ENCODE measurements around the gene CCDC85A.

CCDC85A gene

GRCh38 chr2:56170504-56170903 lies 13.3 kb upstream of the CCDC85A start:
- Histone ChIP-seq H3K4me3 (ENCODE audit: low read length) (no peak overlapping the region), H3K27ac (ENCODE audit: low read length) (no peak overlapping the region), H3K36me3 (ENCODE audit: control insufficient read depth, insufficient read depth, low read length) (no peaks in the 10 kb centered on the region), H3K4me1 (ENCODE audit: control insufficient read depth, insufficient read depth, low read length) (no peaks in the 10 kb centered on the region), H3K9me3 (ENCODE audit: control insufficient read depth, insufficient read depth, low read length) (no peaks in the 10 kb centered on the region), H3K27me3 (ENCODE audit: control insufficient read depth, insufficient read depth, low read length) (no peaks in the 10 kb centered on the region)
- WGBS (ENCODE audit: insufficient coverage, insufficient read length), result no CpG with 5 or more reads among the region's 5 CpGs
- no peak for DNase-seq (ENCODE audit: low read depth, low spot score)

- H3K9me3 ChIP-seq (ENCODE audit: control insufficient read depth, insufficient read depth, low read length), result no peaks in the 10 kb centered on the region
- H3K4me3 ChIP-seq (ENCODE audit: low read length), result no peak overlapping the region
- H3K27ac ChIP-seq (ENCODE audit: low read length), result no peak overlapping the region
- DNase-seq (ENCODE audit: low read depth, low spot score), result no peak
- no peaks in the 10 kb centered on the region for H3K27me3 ChIP-seq (ENCODE audit: control insufficient read depth, insufficient read depth, low read length)
- H3K36me3 ChIP-seq (ENCODE audit: control insufficient read depth, insufficient read depth, low read length), result no peaks in the 10 kb centered on the region
- H3K4me1 ChIP-seq (ENCODE audit: control insufficient read depth, insufficient read depth, low read length), result no peaks in the 10 kb centered on the region
- WGBS (ENCODE audit: insufficient coverage, insufficient read length), result no CpG with 5 or more reads among the region's 2 CpGs
Observed at GRCh38 chr2:56170988-56171387, 12.8 kb upstream of the CCDC85A start.

- Histone ChIP-seq H3K27me3 (ENCODE audit: control insufficient read depth, insufficient read depth, low read length) (peaks cover 26% of the 10 kb centered on the region), H3K27ac (ENCODE audit: low read length) (no peak overlapping the region), H3K4me3 (ENCODE audit: low read length) (no peak overlapping the region), H3K9me3 (ENCODE audit: control insufficient read depth, insufficient read depth, low read length) (no peaks in the 10 kb centered on the region; the same call in 1 of the 2 replicates), H3K36me3 (ENCODE audit: control insufficient read depth, insufficient read depth, low read length) (no peaks in the 10 kb centered on the region), H3K4me1 (ENCODE audit: control insufficient read depth, insufficient read depth, low read length) (no peaks in the 10 kb centered on the region)
- DNase-seq (ENCODE audit: low read depth, low spot score), result no peak
- no CpG with 5 or more reads among the region's 2 CpGs for WGBS (ENCODE audit: insufficient coverage, insufficient read length)
Observed at GRCh38 chr2:56175779-56176178, 8.0 kb upstream of the CCDC85A start.

GRCh38 chr2:56177420-56178220 lies 6.2 kb upstream of the CCDC85A start:
- Histone ChIP-seq H3K4me3 (ENCODE audit: low read length) (no peak overlapping the region), H3K27ac (ENCODE audit: low read length) (no peak overlapping the region), H3K36me3 (ENCODE audit: control insufficient read depth, insufficient read depth, low read length) (no peaks in the 10 kb centered on the region), H3K27me3 (ENCODE audit: control insufficient read depth, insufficient read depth, low read length) (peaks cover 40% of the 10 kb centered on the region), H3K9me3 (ENCODE audit: control insufficient read depth, insufficient read depth, low read length) (no peaks in the 10 kb centered on the region; the same call in 1 of the 2 replicates), H3K4me1 (ENCODE audit: control insufficient read depth, insufficient read depth, low read length) (no peaks in the 10 kb centered on the region)
- no CpG with 5 or more reads among the region's 4 CpGs for WGBS (ENCODE audit: insufficient coverage, insufficient read length)
- DNase-seq (ENCODE audit: low read depth, low spot score), result no peak

- Histone ChIP-seq H3K27me3 (ENCODE audit: control insufficient read depth, insufficient read depth, low read length) (peaks cover 49% of the 10 kb centered on the region), H3K27ac (ENCODE audit: low read length) (no peak overlapping the region), H3K36me3 (ENCODE audit: control insufficient read depth, insufficient read depth, low read length) (no peaks in the 10 kb centered on the region), H3K4me1 (ENCODE audit: control insufficient read depth, insufficient read depth, low read length) (peaks cover 3% of the 10 kb centered on the region; the same call in 1 of the 2 replicates), H3K9me3 (ENCODE audit: control insufficient read depth, insufficient read depth, low read length) (no peaks in the 10 kb centered on the region; the same call in 1 of the 2 replicates), H3K4me3 (ENCODE audit: low read length) (no peak overlapping the region)
- no peak for DNase-seq (ENCODE audit: low read depth, low spot score)
- no CpG with 5 or more reads among the region's 5 CpGs for WGBS (ENCODE audit: insufficient coverage, insufficient read length)
Observed at GRCh38 chr2:56179931-56180330, 3.9 kb upstream of the CCDC85A start.

GRCh38 chr2:56182420-56182819 lies 1.4 kb upstream of the CCDC85A start:
- Histone ChIP-seq H3K9me3 (ENCODE audit: control insufficient read depth, insufficient read depth, low read length) (no peaks in the 10 kb centered on the region; the same call in 1 of the 2 replicates), H3K4me3 (ENCODE audit: low read length) (no peak overlapping the region), H3K27ac (ENCODE audit: low read length) (no peak overlapping the region), H3K27me3 (ENCODE audit: control insufficient read depth, insufficient read depth, low read length) (peaks cover 62% of the 10 kb centered on the region), H3K36me3 (ENCODE audit: control insufficient read depth, insufficient read depth, low read length) (no peaks in the 10 kb centered on the region), H3K4me1 (ENCODE audit: control insufficient read depth, insufficient read depth, low read length) (peaks cover 3% of the 10 kb centered on the region; the same call in 1 of the 2 replicates)
- no peak for DNase-seq (ENCODE audit: low read depth, low spot score)
- no CpG with 5 or more reads among the region's 2 CpGs for WGBS (ENCODE audit: insufficient coverage, insufficient read length)

GRCh38 chr2:56184500-56185011 lies 766 bp downstream of the CCDC85A start:
- H3K27ac ChIP-seq (ENCODE audit: low read length), result no peak overlapping the region
- peaks cover 54% of the 10 kb centered on the region for H3K27me3 ChIP-seq (ENCODE audit: control insufficient read depth, insufficient read depth, low read length)
- peak overlapping the region; percentile 46 for H3K4me3 ChIP-seq (ENCODE audit: low read length)
- no peaks in the 10 kb centered on the region for H3K36me3 ChIP-seq (ENCODE audit: control insufficient read depth, insufficient read depth, low read length)
- no CpG with 5 or more reads among the region's 64 CpGs for WGBS (ENCODE audit: insufficient coverage, insufficient read length)
- DNase-seq (ENCODE audit: low read depth, low spot score), result no peak
- peaks cover 3% of the 10 kb centered on the region; the same call in 1 of the 2 replicates for H3K4me1 ChIP-seq (ENCODE audit: control insufficient read depth, insufficient read depth, low read length)
- no peaks in the 10 kb centered on the region; the same call in 1 of the 2 replicates for H3K9me3 ChIP-seq (ENCODE audit: control insufficient read depth, insufficient read depth, low read length)

- no CpG with 5 or more reads among the region's 24 CpGs for WGBS (ENCODE audit: insufficient coverage, insufficient read length)
- Histone ChIP-seq H3K27me3 (ENCODE audit: control insufficient read depth, insufficient read depth, low read length) (peaks cover 48% of the 10 kb centered on the region), H3K9me3 (ENCODE audit: control insufficient read depth, insufficient read depth, low read length) (no peaks in the 10 kb centered on the region), H3K4me3 (ENCODE audit: low read length) (peak overlapping the region; percentile 46; the same call in 1 of the 2 replicates), H3K27ac (ENCODE audit: low read length) (no peak overlapping the region), H3K36me3 (ENCODE audit: control insufficient read depth, insufficient read depth, low read length) (no peaks in the 10 kb centered on the region), H3K4me1 (ENCODE audit: control insufficient read depth, insufficient read depth, low read length) (peaks cover 3% of the 10 kb centered on the region; the same call in 1 of the 2 replicates)
- DNase-seq (ENCODE audit: low read depth, low spot score), result no peak
Observed at GRCh38 chr2:56185101-56185581, 1.4 kb downstream of the CCDC85A start.

- peaks cover 45% of the 10 kb centered on the region for H3K27me3 ChIP-seq (ENCODE audit: control insufficient read depth, insufficient read depth, low read length)
- H3K36me3 ChIP-seq (ENCODE audit: control insufficient read depth, insufficient read depth, low read length), result no peaks in the 10 kb centered on the region
- DNase-seq (ENCODE audit: low read depth, low spot score), result no peak
Observed at GRCh38 chr2:56185582-56186046, 1.8 kb downstream of the CCDC85A start.

GRCh38 chr2:56191617-56192016 lies 7.8 kb downstream of the CCDC85A start:
- Histone ChIP-seq H3K9me3 (ENCODE audit: control insufficient read depth, insufficient read depth, low read length) (no peaks in the 10 kb centered on the region), H3K4me3 (ENCODE audit: low read length) (no peak overlapping the region), H3K36me3 (ENCODE audit: control insufficient read depth, insufficient read depth, low read length) (no peaks in the 10 kb centered on the region), H3K4me1 (ENCODE audit: control insufficient read depth, insufficient read depth, low read length) (no peaks in the 10 kb centered on the region), H3K27me3 (ENCODE audit: control insufficient read depth, insufficient read depth, low read length) (peaks cover 7% of the 10 kb centered on the region), H3K27ac (ENCODE audit: low read length) (no peak overlapping the region)
- no peak for DNase-seq (ENCODE audit: low read depth, low spot score)

More at GRCh38 chr2:56185582-56186046, 1.8 kb downstream of the CCDC85A start:
- Histone ChIP-seq H3K9me3 (ENCODE audit: control insufficient read depth, insufficient read depth, low read length) (no peaks in the 10 kb centered on the region), H3K4me3 (ENCODE audit: low read length) (peak overlapping the region; percentile 46; the same call in 1 of the 2 replicates), H3K4me1 (ENCODE audit: control insufficient read depth, insufficient read depth, low read length) (peaks cover 3% of the 10 kb centered on the region; the same call in 1 of the 2 replicates), H3K27ac (ENCODE audit: low read length) (no peak overlapping the region)
- WGBS (ENCODE audit: insufficient coverage, insufficient read length), result no CpG with 5 or more reads among the region's 11 CpGs
